Liver (tissue), 9 donors: ENCODE measurements around the gene RASGRF1. TPM values are rescaled to one million over a fixed set of nuclear protein-coding genes. Genes with fewer than 3 reads are reported as not detected.

Experiments
- DNase-seq: peaks from one replicate; pipeline ENCODE4 v3.0.0-alpha.2; 2017; ENCODE audit warnings: low spot score
- H3K27ac ChIP-seq, 2 donors: one replicate each; pipeline ENCODE4 v1.7.0; 2013; ENCODE audit warnings: inconsistent platforms in 2 of 2, low read length in 2 of 2, control low read depth in 1 of 2, low read depth in 1 of 2, mild to moderate bottlenecking in 1 of 2
- H3K27me3 ChIP-seq, 4 donors: one replicate each; pipeline versions ENCODE4 v1.6.1 to v1.7.0; 2013; ENCODE audit warnings: low read length in 3 of 4, inconsistent platforms in 1 of 4, mild to moderate bottlenecking in 1 of 4, moderate library complexity in 1 of 4; ENCODE audit not compliant: control insufficient read depth in 4 of 4, insufficient read depth in 4 of 4
- H3K36me3 ChIP-seq, 4 donors: one replicate each; pipeline versions ENCODE4 v1.6.1 to v1.7.0; 2013; ENCODE audit warnings: low read length in 3 of 4, mild to moderate bottlenecking in 3 of 4, low read depth in 1 of 4, moderate library complexity in 1 of 4; ENCODE audit not compliant: control insufficient read depth in 4 of 4, insufficient read depth in 3 of 4
- H3K4me1 ChIP-seq, 4 donors: one replicate each; pipeline versions ENCODE4 v1.6.1 to v1.7.0; 2013; ENCODE audit warnings: low read length in 3 of 4, mild to moderate bottlenecking in 3 of 4, moderate library complexity in 1 of 4; ENCODE audit not compliant: control insufficient read depth in 4 of 4, insufficient read depth in 4 of 4
- H3K4me3 ChIP-seq, 3 donors: one replicate each; pipeline versions ENCODE4 v1.6.1 to v1.7.0; 2013; ENCODE audit warnings: low read length in 3 of 3, control low read depth in 1 of 3, low read depth in 1 of 3, mild to moderate bottlenecking in 1 of 3
- H3K9ac ChIP-seq, 2 donors: one replicate each; pipeline ENCODE4 v1.7.0; 2013; ENCODE audit warnings: low read length in 2 of 2, mild to moderate bottlenecking in 2 of 2, moderate library complexity in 2 of 2, control low read depth in 1 of 2, low read depth in 1 of 2
- H3K9me3 ChIP-seq, 4 donors: one replicate each; pipeline versions ENCODE4 v1.6.1 to v1.7.0; 2013; ENCODE audit warnings: low read length in 3 of 4; ENCODE audit not compliant: control insufficient read depth in 4 of 4
- ATF3 ChIP-seq: IDR thresholded peaks from 2 replicates; pipeline ENCODE4 v1.6.1; 2016; ENCODE audit warnings: antibody characterized with exemption
- CTCF ChIP-seq: fragments of 150-350 bp; IDR thresholded peaks from 2 replicates; pipeline ENCODE4 v1.5.1; 2017; ENCODE audit warnings: improper control_type of control experiment, low read depth, low read length; ENCODE audit not compliant: missing input control
- EGR1 ChIP-seq, 2 donors: IDR thresholded peaks; 2 replicates each; pipeline ENCODE4 v1.6.1; 2016 to 2018; ENCODE audit warnings: antibody characterized with exemption in 2 of 2, low read depth in 2 of 2
- FOXA1 ChIP-seq: IDR thresholded peaks from 2 replicates; pipeline ENCODE4 v1.6.1; 2016; ENCODE audit warnings: antibody characterized with exemption
- GABPA ChIP-seq, 2 donors: IDR thresholded peaks in 1 of 2; conservative IDR thresholded peaks in 1 of 2; 2 replicates each; pipeline ENCODE4 v1.6.1; 2016; ENCODE audit warnings: antibody characterized with exemption in 2 of 2, mild to moderate bottlenecking in 1 of 2, moderate library complexity in 1 of 2
- HNF4A ChIP-seq, 2 donors: conservative IDR thresholded peaks; 2 replicates each; pipeline ENCODE4 v1.6.1; 2016; ENCODE audit warnings: antibody characterized with exemption in 2 of 2, mild to moderate bottlenecking in 2 of 2
- HNF4G ChIP-seq: IDR thresholded peaks from 2 replicates; pipeline ENCODE4 v1.6.1; 2016; ENCODE audit warnings: antibody characterized with exemption
- JUND ChIP-seq, 2 donors: IDR thresholded peaks; 2 replicates each; pipeline ENCODE4 v1.6.1; 2016; ENCODE audit warnings: antibody characterized with exemption in 2 of 2
- NR2F2 ChIP-seq: IDR thresholded peaks from 2 replicates; pipeline ENCODE4 v1.6.1; 2016; ENCODE audit warnings: antibody characterized with exemption
- RAD21 ChIP-seq, 2 donors: IDR thresholded peaks; 2 replicates each; pipeline ENCODE4 v1.6.1; 2016; ENCODE audit warnings: antibody characterized with exemption in 2 of 2, mild to moderate bottlenecking in 2 of 2
- REST ChIP-seq: IDR thresholded peaks from 2 replicates; pipeline ENCODE4 v1.6.1; 2016; ENCODE audit warnings: antibody characterized with exemption, mild to moderate bottlenecking
- RXRA ChIP-seq, 2 donors: IDR thresholded peaks; 2 replicates each; pipeline ENCODE4 v1.6.1; 2017 to 2018; ENCODE audit warnings: antibody characterized with exemption in 2 of 2, mild to moderate bottlenecking in 1 of 2
- SP1 ChIP-seq: IDR thresholded peaks from 2 replicates; pipeline ENCODE4 v1.6.1; 2018; ENCODE audit warnings: antibody characterized with exemption, mild to moderate bottlenecking
- TAF1 ChIP-seq: conservative IDR thresholded peaks from 2 replicates; pipeline ENCODE4 v1.6.1; 2016; ENCODE audit warnings: antibody characterized with exemption, mild to moderate bottlenecking
- YY1 ChIP-seq: IDR thresholded peaks from 2 replicates; pipeline ENCODE4 v1.6.1; 2016; ENCODE audit warnings: antibody characterized with exemption, mild to moderate bottlenecking
- ZBTB33 ChIP-seq: IDR thresholded peaks from 2 replicates; pipeline ENCODE4 v1.6.1; 2016; ENCODE audit warnings: antibody characterized with exemption
- WGBS: extraction: QIAGEN DNeasy Blood & Tissue Kit; methylation state at CpG from one replicate; pipeline ENCODE4 v1.1.7; 2013; 5-methylcytosine and 5-hydroxymethylcytosine counted together
- polyA plus RNA-seq, 2 donors: library from polyadenylated mRNA; stranded (reverse) in 1 of 2; unstranded in 1 of 2; fragments of 200-250 nt in 1 of 2; fragments of >200 nt in 1 of 2; fragmentation: Nextera tagmentation in 1 of 2; extraction: Ambion mirVana in 1 of 2; gene quantifications; one replicate each; pipeline versions ENCODE4 v1.2.1 to v1.2.3, GENCODE V29; 2013 to 2015
- total RNA-seq, 2 donors: library from RNA; depleted of rRNA; stranded (reverse); fragments of >200 nt; gene quantifications; one replicate each; pipeline ENCODE4 v1.2.3, GENCODE V29; 2014
- donor health status: healthy.
- donor health status: healthy.
- donor health status: healthy.
- donor health status: healthy.
- donor health status: healthy.

RASGRF1 gene
- total and polyA plus RNA-seq, 4 donors, result 0.28 TPM; not detected in 3

GRCh38 chr15:78930577-78931388 lies 159.8 kb downstream of the RASGRF1 start:
- WGBS, result 70% methylated on average over 11 of the region's 11 CpGs
- H3K36me3 ChIP-seq, result peaks cover 7 to 45% (median 16%) of the 10 kb centered on the region in 4 donors
- no peaks in the 10 kb centered on the region for H3K27me3 ChIP-seq
- H3K4me3 ChIP-seq, result no peak overlapping the region
- no peak overlapping the region for H3K9ac ChIP-seq
- peaks cover 10 to 30% (median 21%) of the 10 kb centered on the region in 4 donors for H3K4me1 ChIP-seq
- no peaks in the 10 kb centered on the region for H3K9me3 ChIP-seq
- no peak overlapping the region for H3K27ac ChIP-seq
- DNase-seq, result no peak
- TF ChIP-seq SP1 (no peak), FOXA1 (no peak), ZBTB33 (no peak), RXRA (IDR thresholded peaks at IDR 0.05) (peak; percentile 61 to 87), EGR1 (IDR thresholded peaks at IDR 0.05; ENCODE audit: low read depth in 2 of 2) (no peak), NR2F2 (no peak), RAD21 (IDR thresholded peaks at IDR 0.05) (peak in 1 of 2 donors; percentile 20), TAF1 (no peak), ATF3 (no peak), JUND (IDR thresholded peaks at IDR 0.05) (peak in 1 of 2 donors; percentile 43), YY1 (peak; percentile 48), REST (no peak), HNF4A (conservative IDR thresholded peaks at IDR 0.05) (peak; percentile 16 to 56)

GRCh38 chr15:78929536-78930264 lies 160.9 kb downstream of the RASGRF1 start:
- Histone ChIP-seq H3K4me1 (peaks cover 10 to 29% (median 18%) of the 10 kb centered on the region in 4 donors), H3K27me3 (no peaks in the 10 kb centered on the region), H3K9ac (no peak overlapping the region), H3K27ac (no peak overlapping the region), H3K36me3 (peaks cover 8 to 44% (median 18%) of the 10 kb centered on the region in 4 donors), H3K4me3 (no peak overlapping the region), H3K9me3 (no peaks in the 10 kb centered on the region)
- no peak for DNase-seq
- WGBS, result 95% methylated on average over 16 of the region's 16 CpGs
- TF ChIP-seq ATF3, result no peak
- TF ChIP-seq GABPA (IDR thresholded peaks at IDR 0.05 in 1 of 2, conservative IDR thresholded peaks at IDR 0.05 in 1 of 2), result no peak
- TF ChIP-seq REST, result no peak
- no peak for TF ChIP-seq JUND (IDR thresholded peaks at IDR 0.05)
- TF ChIP-seq CTCF, result no peak
- TF ChIP-seq HNF4G, result no peak
- TF ChIP-seq TAF1, result no peak
